GM10248 (cell line): ENCODE measurements around the gene TMEM248.
"Not testable (repeated sequence)": the region's sequence is repeated elsewhere in the genome, so short reads cannot be mapped to it uniquely, and the experiment has no call there.

Experiments
- CTCF ChIA-PET: fragments of 300-600 bp; sonication (Branson Sonifier 250); formaldehyde crosslinking; extraction: SDS; loops from one replicate; lab custom pipeline; 2021; ENCODE audit warnings: antibody characterized with exemption; lab: Yijun Ruan, JAX
- POLR2A ChIA-PET: fragments of 350-650 bp; sonication (Branson Sonifier 250); formaldehyde crosslinking; extraction: SDS; loops from one replicate; lab custom pipeline; 2020; ENCODE audit warnings: antibody characterized with exemption; lab: Yijun Ruan, JAX
- DNase-seq: peaks from one replicate; pipeline ENCODE4 v3.0.0; 2012; ENCODE audit errors: extremely low spot score
- TF ChIP-seq, protein P1 (sequence below): IDR thresholded peaks from 2 replicates; pipeline ENCODE4 v1.5.1; 2012; ENCODE audit warnings: mild to moderate bottlenecking, low read depth; ENCODE audit errors: extremely low read depth, missing control alignments, control extremely low read depth

The TMEM248 gene

DNA sequence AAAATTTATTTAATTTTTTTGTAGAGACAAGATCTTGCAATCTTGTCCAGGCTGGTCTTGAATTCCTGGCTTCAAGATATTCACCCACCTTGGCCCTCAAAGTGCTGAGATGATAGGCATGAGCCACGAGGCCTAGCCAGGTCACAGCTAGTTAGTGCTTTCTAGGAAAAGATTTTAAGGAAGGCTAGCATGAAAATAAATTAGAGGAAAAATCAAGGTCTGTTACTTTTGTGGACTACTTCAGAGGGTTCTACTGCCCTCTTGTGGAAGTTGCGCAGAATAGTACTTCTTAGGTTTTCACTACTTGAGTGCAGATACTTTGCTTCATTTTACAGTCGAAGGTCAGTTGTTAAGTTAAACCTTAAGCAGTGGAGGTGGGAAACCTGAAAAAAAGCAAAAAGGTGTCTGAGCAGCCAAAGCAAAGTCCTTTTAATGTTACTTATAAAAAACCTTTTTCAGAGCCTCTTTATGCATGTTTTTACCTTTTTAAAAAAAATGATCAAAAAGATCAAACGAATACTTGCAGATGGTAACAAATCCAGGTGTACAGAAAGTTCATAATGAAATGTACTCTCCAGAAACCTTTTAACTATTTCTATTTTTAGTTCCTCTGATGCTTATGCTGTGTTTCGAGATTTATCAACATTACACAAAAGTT, 79.7 kb downstream of the TMEM248 start:
- DNase-seq, POLR2A ChIA-PET, CTCF ChIA-PET: not testable (repeated sequence)
- TF ChIP-seq, protein P1, sequence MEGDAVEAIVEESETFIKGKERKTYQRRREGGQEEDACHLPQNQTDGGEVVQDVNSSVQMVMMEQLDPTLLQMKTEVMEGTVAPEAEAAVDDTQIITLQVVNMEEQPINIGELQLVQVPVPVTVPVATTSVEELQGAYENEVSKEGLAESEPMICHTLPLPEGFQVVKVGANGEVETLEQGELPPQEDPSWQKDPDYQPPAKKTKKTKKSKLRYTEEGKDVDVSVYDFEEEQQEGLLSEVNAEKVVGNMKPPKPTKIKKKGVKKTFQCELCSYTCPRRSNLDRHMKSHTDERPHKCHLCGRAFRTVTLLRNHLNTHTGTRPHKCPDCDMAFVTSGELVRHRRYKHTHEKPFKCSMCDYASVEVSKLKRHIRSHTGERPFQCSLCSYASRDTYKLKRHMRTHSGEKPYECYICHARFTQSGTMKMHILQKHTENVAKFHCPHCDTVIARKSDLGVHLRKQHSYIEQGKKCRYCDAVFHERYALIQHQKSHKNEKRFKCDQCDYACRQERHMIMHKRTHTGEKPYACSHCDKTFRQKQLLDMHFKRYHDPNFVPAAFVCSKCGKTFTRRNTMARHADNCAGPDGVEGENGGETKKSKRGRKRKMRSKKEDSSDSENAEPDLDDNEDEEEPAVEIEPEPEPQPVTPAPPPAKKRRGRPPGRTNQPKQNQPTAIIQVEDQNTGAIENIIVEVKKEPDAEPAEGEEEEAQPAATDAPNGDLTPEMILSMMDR, result peak; percentile 33

GRCh38 chr7:67004145-67004544, 83.1 kb downstream of the TMEM248 start:
- CTCF ChIA-PET, POLR2A ChIA-PET, DNase-seq: not testable (repeated sequence)

GRCh38 chr7:67006965-67007364, 85.9 kb downstream of the TMEM248 start:
- TF ChIP-seq, protein P1, result no peak
- ChIA-PET POLR2A (no interaction called here), CTCF (interaction anchor here (1.5 kb wide), 1 partner anchor 8 kb away, joined by 4 read pairs; no protein-coding TSS in a partner anchor)
- no peak for DNase-seq
